ENCODE measurements around the gene HSD3B1. TPM values are rescaled to one million over a fixed set of nuclear protein-coding genes. Genes with fewer than 3 reads are reported as not detected.
"Not testable (repeated sequence)": the region's sequence is repeated elsewhere in the genome, so short reads cannot be mapped to it uniquely, and the experiment has no call there.

The HSD3B1 gene
- total RNA-seq, 1 experiment from 2014 or later: not detected

DNA sequence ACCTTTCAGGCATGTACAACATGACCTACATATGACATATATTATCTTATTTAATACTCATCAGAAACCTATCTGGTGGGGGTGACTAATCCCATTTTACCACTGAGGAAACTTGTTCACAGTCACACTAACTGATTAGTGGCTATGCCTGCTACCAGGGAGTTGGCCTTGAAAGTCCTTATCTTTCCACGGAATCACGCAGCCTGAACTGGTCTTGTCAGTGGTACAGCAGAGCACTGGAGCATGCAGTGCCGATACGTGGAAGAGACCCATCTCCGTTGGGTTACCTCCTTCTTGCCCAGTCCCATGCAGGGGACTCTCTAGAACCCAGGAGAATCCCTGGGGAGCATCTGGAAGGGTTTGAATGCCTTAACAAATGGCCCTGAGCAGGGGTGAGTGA is 8.2 kb downstream of the HSD3B1 start:
- no TSS peak for BruUV-seq (replicated peaks)
- Mint-ChIP-seq H3K9me3 (ENCODE audit: low read depth, unreplicated experiment) (no peaks in the 10 kb centered on the region), H3K4me3 (ENCODE audit: low read depth, unreplicated experiment) (no peak overlapping the region), H3K27me3 (ENCODE audit: unreplicated experiment) (peaks cover 72% of the 10 kb centered on the region), H3K27ac (ENCODE audit: unreplicated experiment) (no peak overlapping the region), H3K4me1 (ENCODE audit: low read depth, unreplicated experiment) (no peaks in the 10 kb centered on the region), H3K36me3 (ENCODE audit: insufficient read depth, unreplicated experiment) (no peaks in the 10 kb centered on the region)
- TF ChIP-seq, protein P1, sequence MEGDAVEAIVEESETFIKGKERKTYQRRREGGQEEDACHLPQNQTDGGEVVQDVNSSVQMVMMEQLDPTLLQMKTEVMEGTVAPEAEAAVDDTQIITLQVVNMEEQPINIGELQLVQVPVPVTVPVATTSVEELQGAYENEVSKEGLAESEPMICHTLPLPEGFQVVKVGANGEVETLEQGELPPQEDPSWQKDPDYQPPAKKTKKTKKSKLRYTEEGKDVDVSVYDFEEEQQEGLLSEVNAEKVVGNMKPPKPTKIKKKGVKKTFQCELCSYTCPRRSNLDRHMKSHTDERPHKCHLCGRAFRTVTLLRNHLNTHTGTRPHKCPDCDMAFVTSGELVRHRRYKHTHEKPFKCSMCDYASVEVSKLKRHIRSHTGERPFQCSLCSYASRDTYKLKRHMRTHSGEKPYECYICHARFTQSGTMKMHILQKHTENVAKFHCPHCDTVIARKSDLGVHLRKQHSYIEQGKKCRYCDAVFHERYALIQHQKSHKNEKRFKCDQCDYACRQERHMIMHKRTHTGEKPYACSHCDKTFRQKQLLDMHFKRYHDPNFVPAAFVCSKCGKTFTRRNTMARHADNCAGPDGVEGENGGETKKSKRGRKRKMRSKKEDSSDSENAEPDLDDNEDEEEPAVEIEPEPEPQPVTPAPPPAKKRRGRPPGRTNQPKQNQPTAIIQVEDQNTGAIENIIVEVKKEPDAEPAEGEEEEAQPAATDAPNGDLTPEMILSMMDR (IDR thresholded peaks at IDR 0.05; ENCODE audit: unreplicated experiment): no peak
- intact Hi-C loops (cut with micrococcal nuclease; ENCODE audit: unreplicated experiment): no loop called here
- DNase-seq: no peak
- CTCF ChIA-PET: no interaction called here

DNA sequence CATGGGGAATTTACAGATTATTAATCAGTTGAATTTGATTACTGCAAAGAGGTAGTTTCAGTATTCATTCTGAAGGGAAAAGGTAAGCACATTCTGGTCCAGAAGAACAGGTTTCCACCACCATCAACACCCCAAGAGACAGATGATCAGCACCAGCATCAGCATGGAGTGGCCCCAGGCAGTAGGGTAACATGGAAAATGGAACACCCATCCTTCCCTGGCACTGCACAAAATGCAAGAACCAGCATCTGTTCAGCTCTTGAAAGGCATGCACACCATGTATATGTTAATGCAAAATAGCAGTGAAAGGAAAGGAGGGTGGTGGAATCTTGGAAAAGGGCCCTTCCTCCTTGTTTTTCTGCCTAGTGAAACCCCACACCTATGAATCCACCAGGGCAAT is 9.2 kb downstream of the HSD3B1 start:
- BruUV-seq (replicated peaks): no TSS peak
- Mint-ChIP-seq H3K4me3 (ENCODE audit: low read depth, unreplicated experiment) (no peak overlapping the region), H3K9me3 (ENCODE audit: low read depth, unreplicated experiment) (no peaks in the 10 kb centered on the region), H3K4me1 (ENCODE audit: low read depth, unreplicated experiment) (no peaks in the 10 kb centered on the region), H3K36me3 (ENCODE audit: insufficient read depth, unreplicated experiment) (no peaks in the 10 kb centered on the region), H3K27ac (ENCODE audit: unreplicated experiment) (no peak overlapping the region), H3K27me3 (ENCODE audit: unreplicated experiment) (peaks cover 73% of the 10 kb centered on the region)
- CTCF ChIA-PET: no interaction called here
- TF ChIP-seq, protein P1 (IDR thresholded peaks at IDR 0.05; ENCODE audit: unreplicated experiment): no peak
- no peak for DNase-seq
- intact Hi-C loops (cut with micrococcal nuclease; ENCODE audit: unreplicated experiment): no loop called here

DNA sequence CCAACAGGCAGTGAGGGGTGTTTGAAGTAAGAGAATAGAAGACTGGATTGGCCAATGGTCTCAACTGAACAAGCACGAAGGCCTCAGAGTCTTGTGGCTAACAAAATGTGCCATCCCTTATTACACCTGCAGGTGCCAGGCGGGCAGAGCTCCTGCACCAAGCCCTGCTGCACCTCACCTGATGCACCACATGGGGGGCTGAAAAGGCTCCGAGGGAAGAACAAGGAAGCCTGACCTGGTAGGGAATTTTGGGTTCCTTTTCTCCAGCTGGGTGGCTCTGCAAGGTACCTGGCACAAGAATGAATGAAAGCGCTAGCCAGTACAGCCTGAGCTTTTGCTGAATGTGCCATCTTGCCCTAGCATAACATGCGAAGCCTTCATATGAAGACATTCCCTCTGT is 9.7 kb downstream of the HSD3B1 start:
- H3K27me3 Mint-ChIP-seq (ENCODE audit: unreplicated experiment): peaks cover 73% of the 10 kb centered on the region
- no peak overlapping the region for H3K4me3 Mint-ChIP-seq (ENCODE audit: low read depth, unreplicated experiment)
- no peaks in the 10 kb centered on the region for H3K4me1 Mint-ChIP-seq (ENCODE audit: low read depth, unreplicated experiment)
- TF ChIP-seq, protein P1 (IDR thresholded peaks at IDR 0.05; ENCODE audit: unreplicated experiment): peak; percentile 28
- H3K36me3 Mint-ChIP-seq (ENCODE audit: insufficient read depth, unreplicated experiment): no peaks in the 10 kb centered on the region
- peak; percentile 5 for DNase-seq
- intact Hi-C loops (cut with micrococcal nuclease; ENCODE audit: unreplicated experiment): no loop called here
- no peak overlapping the region for H3K27ac Mint-ChIP-seq (ENCODE audit: unreplicated experiment)
- CTCF ChIA-PET: no interaction called here
- H3K9me3 Mint-ChIP-seq (ENCODE audit: low read depth, unreplicated experiment): no peaks in the 10 kb centered on the region
- no TSS peak for BruUV-seq (replicated peaks)

GRCh38 chr1:119517667-119518066 is 10.7 kb downstream of the HSD3B1 start:
- DNase-seq; CTCF ChIA-PET; intact Hi-C loops (cut with micrococcal nuclease; ENCODE audit: unreplicated experiment); H3K4me1 Mint-ChIP-seq (ENCODE audit: low read depth, unreplicated experiment); H3K4me3 Mint-ChIP-seq (ENCODE audit: low read depth, unreplicated experiment); H3K27ac Mint-ChIP-seq (ENCODE audit: unreplicated experiment); H3K9me3 Mint-ChIP-seq (ENCODE audit: low read depth, unreplicated experiment); BruUV-seq (replicated peaks); H3K36me3 Mint-ChIP-seq (ENCODE audit: insufficient read depth, unreplicated experiment): not testable (repeated sequence)
- H3K27me3 Mint-ChIP-seq (ENCODE audit: unreplicated experiment): peaks cover 73% of the 10 kb centered on the region

DNA sequence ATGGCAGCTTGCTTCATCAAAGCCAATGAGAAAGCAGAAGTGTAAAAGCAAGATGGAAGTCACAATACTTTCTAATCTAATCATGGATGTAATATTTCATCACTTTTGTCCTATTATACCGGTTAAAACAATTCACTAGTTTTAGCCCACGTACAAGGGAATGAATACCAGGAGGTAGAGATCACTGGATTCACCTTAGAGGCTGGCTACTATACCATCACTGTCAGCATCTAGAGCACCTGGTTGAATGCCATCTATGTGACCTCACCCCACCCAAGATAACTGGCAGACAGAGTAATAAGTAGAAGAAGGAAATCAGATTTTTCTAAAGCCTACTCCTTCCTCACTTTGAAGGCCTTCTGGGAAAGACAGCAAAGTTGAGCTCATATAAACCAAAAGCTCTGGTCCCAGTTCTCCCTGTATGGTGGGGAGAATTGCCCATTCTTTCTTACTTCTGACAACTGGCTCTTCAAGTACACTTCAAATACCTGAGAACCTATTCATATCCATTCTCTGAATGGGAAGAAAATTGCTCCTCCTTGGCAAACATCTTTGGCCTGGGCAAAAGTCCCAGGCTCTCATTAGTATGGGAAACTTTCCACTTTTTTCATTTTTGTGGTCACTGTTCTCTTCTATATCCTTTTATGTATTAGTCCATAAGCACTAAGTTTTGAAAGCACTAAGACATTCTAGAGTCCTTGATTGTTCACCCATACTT is 24.8 kb downstream of the HSD3B1 start:
- intact Hi-C loops (cut with micrococcal nuclease; ENCODE audit: unreplicated experiment): no loop called here
- TF ChIP-seq, protein P1 (IDR thresholded peaks at IDR 0.05; ENCODE audit: unreplicated experiment): no peak
- no peaks in the 10 kb centered on the region for H3K4me1 Mint-ChIP-seq (ENCODE audit: low read depth, unreplicated experiment)
- H3K27ac Mint-ChIP-seq (ENCODE audit: unreplicated experiment): no peak overlapping the region
- no peak overlapping the region for H3K4me3 Mint-ChIP-seq (ENCODE audit: low read depth, unreplicated experiment)
- DNase-seq: no peak
- peaks cover 4% of the 10 kb centered on the region for H3K9me3 Mint-ChIP-seq (ENCODE audit: low read depth, unreplicated experiment)
- BruUV-seq (replicated peaks): no TSS peak
- H3K36me3 Mint-ChIP-seq (ENCODE audit: insufficient read depth, unreplicated experiment): no peaks in the 10 kb centered on the region
- CTCF ChIA-PET: no interaction called here
- H3K27me3 Mint-ChIP-seq (ENCODE audit: unreplicated experiment): peaks cover 65% of the 10 kb centered on the region

Data from Calu3 (cell line).